ENCODE results near the gene AKAP17A.
"Not testable (repeated sequence)": the region's sequence is repeated elsewhere in the genome, so short reads cannot be mapped to it uniquely, and the experiment has no call there.

Gene AKAP17A

DNA sequence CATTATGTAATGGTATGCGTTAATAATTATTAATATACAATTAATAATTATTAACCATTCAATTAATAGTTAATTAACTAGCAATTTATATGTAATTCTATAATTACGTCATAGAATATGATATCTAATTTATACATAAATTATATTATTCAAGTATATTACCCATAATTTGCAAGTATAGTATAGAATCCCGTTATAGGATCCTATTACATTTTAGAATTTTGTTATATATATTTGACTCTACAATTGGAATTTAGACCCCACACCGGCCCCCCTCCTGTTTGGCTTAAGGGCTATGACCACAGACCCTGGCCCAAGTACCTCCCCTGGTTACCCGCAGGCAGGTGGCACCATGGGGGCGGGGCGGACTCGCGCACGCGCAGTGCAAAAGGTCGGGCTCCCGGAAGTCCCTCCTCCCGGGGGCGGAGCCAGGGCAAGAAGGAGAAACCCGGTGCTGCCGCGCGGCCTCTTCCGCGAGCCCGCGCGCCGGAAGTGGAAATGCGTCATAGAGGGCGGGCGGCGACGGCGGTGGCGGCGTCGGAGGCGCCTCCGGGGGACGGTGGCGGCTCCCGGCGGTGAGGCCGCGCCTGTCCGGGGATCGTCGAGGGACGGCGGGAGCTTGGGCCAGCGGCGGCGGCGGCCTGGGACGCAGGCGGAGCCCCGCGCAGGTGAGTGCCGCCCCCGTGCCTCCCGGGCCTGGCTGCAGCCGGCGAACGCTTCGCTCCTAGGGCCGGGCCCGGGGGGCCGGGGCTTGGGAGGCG, at the start of gene AKAP17A:
Gene AKAP17A, plus strand, starts transcription at position 503 of the 761 bp plus-strand sequence. CDS start 1,859 bp downstream, outside the sequence.
- DNase-seq: peak; percentile 94

GRCh38 chrX:1542994-1543725, 48.2 kb upstream of the AKAP17A start:
- no peak for DNase-seq

GRCh38 chrX:1545776-1546408, 45.5 kb upstream of the AKAP17A start:
- DNase-seq: no peak

DNA sequence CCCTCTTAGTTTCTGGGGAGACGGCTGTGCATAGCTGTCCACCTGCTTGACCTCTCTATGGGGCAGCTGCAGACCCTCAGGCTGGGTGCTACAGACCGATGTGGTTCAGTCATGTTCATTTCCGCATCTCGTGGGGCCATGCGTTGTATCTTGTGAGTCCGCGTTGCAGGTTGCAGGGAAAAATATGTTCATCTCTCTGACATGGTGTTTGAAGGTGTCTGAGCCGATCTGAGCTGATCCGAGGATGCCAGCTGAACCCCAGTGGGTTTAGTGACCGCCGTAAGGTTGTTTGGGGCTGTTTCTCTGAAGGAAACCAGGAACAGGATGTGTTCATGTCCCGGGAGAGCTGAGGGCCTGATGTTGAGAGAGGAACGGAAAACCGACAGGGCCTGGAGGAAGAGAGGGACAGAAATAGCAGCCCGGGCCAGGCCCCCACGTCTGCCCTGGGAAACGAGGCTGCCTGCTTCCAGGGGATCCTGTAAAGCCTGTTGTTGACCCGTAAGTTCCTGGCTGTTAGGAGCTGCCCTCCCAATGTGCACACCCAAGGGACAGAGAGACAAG, 44.6 kb upstream of the AKAP17A start:
- DNase-seq: no peak

DNA sequence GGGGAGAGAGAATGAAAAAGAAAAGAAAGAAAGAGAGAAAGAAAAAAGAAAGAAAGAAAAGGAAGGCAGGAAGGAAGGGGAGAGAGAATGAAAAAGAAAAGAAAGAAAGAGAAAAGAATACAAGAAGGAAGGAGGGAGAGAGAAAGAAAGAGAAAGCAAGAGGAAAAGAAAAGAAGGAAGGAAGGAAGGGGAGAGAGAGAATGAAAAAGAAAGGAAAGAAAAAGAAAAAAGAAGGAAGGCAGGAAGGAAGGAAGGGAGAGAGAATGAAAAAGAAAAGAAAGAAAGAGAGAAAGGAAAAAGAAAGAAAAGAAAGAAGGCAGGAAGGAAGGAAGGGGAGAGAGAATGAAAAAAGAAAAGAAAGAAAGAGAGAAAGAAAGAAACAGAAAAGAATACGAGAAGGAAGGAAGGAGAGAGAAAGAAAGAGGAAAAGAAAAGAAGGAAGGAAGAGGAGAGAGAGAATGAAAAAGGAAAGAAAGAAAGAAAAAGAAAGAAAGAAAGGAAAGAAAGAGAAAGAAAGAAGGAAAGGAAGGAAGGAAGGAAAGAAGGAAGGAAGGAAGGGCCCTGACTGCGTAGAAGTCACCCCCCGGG, 39.4 kb upstream of the AKAP17A start:
- DNase-seq: no peak

- no peak for DNase-seq
Measured at GRCh38 chrX:1554469-1555210, 36.8 kb upstream of the AKAP17A start.

DNA sequence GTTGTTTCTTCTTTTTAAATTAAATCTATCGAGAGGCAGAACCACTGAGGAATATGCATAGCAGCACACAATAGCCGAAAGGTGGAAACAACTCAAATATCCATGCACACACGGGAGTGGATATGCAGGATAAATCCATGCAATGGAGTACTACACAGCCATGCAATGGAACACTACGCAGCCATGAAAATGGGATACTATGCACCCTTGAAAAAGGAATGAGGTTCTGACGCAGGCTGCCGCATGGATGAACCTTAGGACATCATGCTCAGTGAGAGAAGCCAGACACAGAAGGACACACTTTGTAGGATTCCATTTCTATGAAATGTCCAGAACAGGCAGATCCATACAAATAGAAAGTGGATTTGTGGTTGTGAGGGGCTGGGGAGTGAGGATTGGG, 36.0 kb upstream of the AKAP17A start:
- no peak for DNase-seq

DNA sequence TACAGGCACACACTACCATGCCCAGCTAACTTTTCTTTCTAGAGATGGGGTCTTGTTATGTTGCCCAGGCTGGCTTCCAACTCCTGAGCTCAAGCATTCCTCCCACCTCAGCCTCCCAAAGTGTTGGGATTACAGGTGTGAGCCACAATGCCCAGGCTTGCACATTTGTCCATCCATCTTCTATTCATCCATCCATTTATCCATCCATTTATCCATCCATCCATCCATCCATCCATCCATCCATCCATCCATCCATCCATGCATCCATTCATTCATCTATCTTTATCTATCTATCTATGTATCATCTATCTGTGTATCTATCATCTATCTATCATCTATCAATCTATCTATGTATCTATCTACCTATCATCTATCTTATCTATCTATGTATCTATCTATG, 34.0 kb upstream of the AKAP17A start:
- DNase-seq: not testable (repeated sequence)

- DNase-seq: no peak
Measured at GRCh38 chrX:1558761-1559468, 32.5 kb upstream of the AKAP17A start.

GRCh38 chrX:1561164-1561563, 30.2 kb upstream of the AKAP17A start:
- no peak for DNase-seq

DNA sequence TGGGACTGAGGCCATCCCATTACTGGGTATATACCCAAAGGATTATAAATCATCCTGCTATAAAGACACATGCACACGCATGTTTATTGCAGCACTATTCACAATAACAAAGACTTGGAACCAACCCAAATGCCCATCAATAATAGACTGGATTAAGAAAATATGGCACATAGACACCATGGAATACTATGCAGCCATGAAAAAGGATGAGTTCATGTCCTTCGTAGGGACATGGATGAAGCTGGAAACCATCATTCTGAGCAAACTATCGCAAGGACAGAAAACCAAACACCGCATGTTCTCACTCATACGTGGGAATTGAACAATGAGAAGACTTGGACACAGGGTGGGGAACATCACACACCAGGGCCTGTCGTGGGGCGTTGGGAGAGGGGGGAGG, 27.3 kb upstream of the AKAP17A start:
- DNase-seq: not testable (repeated sequence)

DNA sequence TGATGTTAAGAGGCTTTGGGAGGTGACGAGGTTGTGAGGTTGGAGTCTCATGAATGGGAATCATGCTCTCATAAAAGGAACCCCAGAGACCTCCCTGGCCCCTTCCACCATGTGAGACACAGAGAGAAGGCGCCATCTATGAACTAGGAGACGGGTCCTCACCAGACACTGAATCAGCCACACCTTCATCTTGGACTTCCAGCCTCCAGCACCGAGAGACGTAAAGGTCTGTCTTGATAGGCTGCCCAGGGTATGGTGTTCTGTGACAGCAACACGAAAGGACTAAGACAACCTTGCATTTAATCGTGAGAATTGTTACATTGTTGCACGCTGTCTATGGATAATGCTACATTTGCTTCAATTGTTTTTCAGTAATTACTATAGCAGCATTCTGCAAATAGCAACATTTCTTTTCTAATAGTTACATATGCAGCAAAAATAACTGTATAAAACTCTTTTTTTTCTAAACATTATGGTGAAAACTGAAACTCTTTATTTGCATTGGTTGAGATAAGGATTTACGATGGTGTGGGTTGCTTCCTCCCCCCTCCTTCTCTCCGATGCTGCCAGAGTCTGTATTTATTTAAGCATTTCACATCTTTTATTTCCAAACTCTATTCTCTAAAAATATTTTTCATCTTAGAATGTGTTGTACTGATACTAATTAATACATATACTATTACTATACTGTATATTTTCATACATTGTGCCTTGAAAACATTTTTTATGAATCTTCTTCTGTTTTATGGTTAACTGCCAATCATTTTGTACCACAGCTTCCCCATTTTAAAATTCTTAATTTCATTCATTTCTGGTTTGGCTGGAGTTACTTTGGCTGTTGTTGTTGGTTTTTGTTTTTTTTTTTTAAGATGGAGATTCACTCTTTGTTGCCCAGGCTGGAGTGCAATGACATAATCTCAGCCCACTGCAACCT, 26.4 kb upstream of the AKAP17A start:
- no peak for DNase-seq

DNA sequence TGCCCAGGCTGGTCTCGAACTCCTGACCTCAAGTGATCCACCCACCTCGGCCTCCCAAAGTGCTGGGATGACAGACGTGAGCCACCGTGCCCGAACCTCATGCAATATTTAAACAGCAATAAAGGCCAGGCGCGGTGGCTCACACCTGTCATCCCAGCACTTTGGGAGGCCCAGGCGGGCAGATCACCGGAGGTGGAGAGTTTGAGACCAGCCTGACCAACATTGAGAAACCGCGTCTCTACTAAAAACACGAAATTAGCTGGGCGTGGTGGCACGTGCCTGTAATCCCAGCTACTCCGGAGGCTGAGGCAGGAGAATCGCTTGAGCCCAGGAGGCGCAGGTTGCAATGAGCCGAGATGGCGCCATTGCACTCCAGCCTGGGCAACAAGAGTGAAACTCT, 17.2 kb upstream of the AKAP17A start:
- not testable (repeated sequence) for DNase-seq

DNA sequence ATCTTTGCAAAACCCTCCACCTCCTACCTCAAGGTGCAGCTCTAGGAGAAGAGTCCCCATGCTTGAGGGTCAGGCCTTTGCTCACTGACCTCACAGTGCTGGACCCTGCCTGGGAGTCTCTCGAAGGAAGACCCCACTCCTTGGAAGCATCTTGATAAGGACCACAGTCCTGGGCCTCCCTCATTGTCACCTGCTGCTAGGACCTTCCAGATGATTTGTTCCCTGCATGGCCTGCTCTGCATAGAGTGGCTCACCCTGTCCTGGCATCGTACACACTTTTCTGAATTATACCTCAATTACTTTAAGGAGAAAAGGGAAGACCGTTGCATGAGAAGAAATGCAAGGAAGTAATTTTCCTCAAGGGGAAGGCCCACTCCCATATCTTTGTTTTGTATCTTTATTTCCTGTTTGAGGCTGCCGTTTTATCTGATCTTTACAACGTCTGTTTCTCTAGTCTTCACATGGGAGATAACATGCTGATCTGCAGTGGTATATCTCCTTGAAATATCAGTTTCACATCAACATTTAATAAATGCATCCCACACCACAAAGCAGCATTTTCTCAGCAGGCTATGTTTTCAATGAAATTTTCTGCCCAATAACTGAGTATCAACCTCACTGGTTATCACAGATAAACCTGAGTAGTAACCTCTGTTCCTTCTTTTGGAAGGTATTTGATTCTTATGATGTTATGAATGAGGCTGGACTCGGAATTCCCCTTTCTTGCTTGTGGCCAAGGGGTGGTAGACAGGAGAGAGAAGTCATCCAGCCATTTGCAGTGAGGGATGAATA, 15.0 kb upstream of the AKAP17A start:
- DNase-seq: no peak

DNA sequence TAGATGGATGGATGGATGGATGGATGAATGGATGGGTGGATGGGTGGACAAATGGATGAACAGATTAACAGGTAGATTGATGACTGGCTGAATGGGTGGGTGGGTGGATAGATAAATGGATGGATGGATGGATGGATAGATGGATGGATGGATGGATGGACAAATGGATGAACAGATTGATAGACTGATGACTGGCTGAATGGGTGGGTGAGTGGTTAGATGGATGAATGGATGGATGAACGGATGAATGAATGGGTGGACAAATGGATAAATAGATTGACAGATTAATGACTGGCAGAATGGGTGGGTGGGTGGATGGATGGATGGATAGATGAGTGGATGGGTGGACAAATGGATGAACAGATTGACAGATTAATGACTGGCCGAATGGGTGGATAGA, 13.6 kb upstream of the AKAP17A start:
- DNase-seq: no peak

DNA sequence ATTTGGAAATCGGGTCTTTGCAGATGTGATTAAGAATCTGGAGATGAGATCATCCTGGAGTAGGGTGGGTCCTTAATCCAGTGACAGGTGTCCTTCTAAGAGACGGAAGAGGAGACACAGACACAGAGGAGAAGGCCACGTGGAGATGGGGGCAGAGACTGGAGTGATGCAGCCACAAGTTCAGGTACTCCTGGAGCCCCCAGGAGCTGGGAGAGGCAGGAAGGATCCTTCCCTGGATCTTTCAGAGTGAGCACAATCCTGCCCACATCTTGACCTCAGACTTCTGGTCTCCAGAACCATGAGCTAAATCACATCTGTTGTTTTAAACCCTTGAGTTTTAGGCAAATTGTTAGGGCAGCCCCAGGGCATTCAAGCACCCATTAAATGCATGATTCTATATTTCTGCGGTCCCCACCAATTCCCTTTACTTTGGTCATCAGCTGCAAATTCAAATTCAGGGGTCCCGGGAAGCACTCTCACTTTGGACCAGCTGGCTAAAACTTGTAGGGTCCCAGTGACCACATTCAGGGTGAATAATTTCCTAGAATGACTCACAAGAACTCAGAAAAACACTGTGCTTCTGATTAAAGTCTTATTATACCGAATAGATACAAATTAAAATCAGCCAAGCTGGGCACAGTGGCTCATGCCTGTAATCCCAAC, 12.8 kb upstream of the AKAP17A start:
- no peak for DNase-seq

DNA sequence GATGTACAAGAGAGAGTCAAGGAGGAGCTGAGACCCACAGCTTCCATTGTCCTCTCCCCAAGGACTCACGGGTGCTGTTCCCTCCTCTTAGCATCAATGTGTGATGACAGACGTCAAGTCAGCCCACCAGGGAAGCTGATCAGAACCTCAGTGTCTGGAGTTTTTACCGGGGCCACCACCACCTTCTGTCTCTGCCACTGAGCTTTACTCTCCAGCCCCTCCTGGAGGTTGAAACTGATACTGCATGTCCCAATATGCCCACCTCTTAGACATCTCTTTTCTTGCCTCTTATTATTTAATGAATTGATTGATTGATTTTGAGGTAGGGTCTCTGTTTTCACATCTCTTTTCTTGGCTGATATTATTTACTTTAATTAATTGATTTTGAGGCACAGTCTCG, 10.3 kb upstream of the AKAP17A start:
- DNase-seq: peak; percentile 6

GRCh38 chrX:1582686-1583437, 8.5 kb upstream of the AKAP17A start:
- DNase-seq: no peak
